ENCODE measurements around the gene SETD3.

SETD3 gene

DNA sequence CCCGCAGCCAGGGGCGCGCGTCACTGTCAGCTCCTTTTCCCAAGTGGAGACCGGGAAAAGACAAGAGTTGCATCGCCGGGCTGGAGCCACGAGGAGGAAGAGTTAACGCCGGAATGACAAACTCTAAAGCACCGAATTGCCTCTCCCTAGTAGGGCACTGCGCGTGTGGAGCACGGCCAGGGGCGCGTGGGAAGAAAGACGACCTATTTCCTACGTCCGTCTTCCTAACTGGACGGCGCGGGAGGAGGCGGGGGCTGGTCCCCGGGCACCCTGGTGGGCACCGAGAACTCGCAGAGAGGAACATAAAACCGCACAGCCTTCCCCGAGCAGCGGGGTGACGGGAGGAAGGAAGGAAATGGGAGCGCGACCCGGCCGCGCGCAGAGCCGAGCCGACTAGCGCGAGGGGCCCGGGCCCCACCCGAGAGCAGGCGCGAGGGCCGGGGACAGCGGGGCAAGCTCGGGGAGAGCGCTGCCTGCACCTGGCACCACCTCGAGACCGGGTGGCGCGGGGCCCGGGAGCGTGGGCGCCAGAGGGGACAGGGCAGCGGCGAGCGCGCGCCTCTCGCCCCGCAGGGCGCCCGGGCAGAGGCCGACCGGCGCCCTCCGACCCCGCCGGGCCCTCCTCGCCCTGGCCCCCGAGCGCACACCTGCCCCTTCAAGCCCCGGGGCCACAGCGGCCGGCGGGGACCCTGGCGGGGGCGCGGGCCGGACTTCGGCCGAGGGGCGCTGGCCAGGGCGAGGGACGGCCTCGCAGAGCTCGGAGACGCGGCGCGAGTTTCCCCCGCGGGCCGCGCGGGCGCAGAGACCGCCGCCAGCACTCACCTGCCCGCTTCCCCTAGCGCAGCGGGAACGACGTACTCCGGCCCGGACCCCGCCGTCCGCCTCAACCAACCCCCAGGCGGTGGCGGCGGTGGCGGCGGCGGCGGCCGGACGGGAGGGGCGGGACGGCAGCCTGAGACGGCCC lies at the start of gene SETD3:
SETD3 (minus strand) TSS at position 954 of the 964 bp plus-strand sequence. CDS start 15,054 bp downstream, outside the sequence.
- DNase-seq (ENCODE audit: low read depth in 2 of 2) = peak; percentile 10 to 28

DNA sequence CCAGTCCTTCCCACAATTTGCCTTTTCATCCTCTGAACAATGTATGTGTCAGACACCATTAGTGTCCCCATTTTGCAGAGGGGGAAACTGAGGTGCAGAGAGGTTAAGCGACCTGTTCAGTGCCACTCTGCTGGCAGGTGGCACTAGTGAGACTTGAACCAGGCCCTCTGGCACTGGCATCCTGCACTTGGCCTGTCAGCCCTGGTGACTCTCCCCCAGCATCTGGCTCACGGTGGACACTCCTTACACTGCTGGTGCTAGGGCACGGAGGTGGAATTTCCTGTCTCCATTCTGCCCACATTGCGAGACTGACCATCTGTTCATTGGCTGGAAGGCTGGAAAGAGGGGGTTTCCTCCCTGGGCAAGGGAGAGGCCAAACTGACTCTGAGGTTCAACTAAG lies 49.2 kb upstream of the SETD3 start:
- DNase-seq (ENCODE audit: low read depth in 2 of 2) = no peak

DNA sequence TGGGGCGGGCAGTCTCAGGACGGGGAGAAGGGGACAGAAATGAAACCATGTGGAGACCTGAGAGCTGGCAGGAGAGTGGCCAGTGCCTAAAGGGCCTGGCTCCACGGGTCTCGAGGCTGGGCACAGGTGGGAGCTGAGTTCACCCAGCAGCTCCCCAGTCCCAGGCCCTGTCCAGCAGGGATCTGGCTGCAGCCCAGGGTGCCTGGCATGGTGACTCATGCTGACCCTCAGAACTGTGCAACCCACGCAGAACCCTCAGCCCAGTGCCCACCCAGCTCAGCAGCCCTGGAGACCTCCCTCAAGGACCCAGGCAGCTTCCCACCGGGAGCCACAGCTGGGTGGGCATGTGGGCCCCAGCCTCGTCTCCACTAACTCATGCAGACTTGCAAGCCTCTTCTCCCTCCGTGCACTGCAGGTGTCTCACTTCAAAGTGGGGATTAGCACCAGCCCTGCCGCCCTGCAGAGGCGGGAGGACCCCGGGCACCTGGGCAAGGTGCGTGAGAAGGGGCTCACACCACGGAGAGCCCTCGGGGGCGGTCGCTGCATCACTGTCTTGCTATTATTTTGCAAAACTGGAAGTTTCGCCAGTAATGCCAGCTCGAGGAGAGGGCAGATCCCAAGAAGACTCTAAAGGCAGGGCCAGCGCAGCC lies 46.9 kb upstream of the SETD3 start:
- DNase-seq (ENCODE audit: low read depth in 2 of 2) = no peak

DNA sequence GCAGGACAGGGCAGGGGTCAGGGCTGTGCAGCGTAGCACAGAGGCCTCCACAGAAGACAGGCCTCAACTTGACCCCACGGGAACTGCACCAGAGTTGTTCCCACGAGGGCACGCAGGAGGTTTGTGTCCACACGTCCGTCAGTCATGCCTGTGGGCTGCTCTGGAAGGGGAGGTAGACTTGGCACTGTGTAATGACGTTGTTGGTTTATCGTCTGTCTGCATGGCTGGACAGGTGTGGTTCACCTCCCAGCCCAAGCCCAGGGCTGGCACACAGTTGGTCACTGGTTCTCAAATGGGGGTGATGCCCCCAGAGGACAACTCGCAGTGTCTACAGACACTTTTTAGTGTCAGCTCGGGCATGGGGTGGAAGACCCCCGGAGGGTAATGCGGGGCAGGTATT lies 46.4 kb upstream of the SETD3 start:
- no peak for DNase-seq (ENCODE audit: low read depth in 2 of 2)

DNA sequence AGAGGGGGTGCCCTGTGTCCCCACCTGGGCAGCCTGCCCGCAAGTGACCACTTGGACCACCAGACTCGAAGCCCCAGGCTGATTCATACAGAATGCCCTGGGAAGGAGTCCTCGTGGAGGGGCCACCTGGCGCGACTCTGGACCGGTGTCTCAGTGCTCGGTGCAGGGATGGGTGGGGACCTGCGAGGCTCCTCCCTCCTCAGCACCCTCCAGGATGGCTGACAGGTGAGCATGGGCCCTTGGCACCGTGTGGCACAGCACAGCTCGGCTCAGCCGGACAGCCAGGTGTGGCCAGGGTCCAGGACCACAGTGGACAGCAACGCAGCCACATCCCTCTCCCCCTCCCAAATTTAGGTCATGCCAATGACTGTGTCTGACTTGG lies 45.0 kb upstream of the SETD3 start:
- no peak for DNase-seq (ENCODE audit: low read depth in 2 of 2)

DNA sequence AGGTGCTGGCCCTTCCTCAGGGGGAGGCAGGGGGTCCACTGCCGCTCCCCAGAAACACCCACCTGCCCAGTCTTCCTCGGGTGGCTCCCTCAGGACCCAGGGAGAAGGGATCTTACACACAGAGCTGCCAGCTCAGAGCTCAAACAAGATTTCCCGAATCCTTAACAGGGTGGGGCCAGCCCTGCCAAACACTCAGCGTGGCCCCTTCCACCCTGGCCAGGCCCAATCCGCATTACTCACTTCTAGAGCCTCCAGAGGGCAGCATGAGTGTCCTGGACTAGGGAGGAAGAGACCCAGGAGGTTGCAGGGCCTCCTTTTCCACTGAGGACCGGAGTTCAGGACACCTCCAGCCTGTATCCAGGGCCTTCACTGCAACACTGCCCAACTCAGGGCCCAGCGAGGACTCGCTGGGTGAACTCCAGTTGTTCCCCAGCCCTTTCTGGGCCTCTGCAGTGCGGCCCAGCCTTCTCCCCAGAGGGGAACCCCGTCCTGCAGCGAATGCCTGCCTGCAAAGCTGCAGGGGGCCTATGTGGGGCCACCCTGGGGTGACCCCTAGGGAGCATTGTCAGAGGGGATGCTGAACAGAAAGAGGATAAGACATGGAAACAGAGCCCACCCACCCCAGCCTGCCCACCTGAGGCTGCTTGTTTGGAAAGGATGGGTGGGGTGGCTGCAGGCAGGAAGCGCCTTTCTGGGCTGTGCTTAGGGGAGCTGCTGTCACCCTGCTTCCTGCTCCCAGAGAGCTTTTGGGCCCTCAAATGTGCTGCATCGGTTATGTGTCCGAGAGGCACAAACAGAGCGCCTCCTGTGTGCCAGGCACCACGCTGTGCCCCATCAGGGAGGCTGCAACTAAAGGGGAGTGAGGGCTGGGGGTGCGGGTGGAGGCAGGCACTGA lies 44.4 kb upstream of the SETD3 start:
- no peak for DNase-seq (ENCODE audit: low read depth in 2 of 2)

DNA sequence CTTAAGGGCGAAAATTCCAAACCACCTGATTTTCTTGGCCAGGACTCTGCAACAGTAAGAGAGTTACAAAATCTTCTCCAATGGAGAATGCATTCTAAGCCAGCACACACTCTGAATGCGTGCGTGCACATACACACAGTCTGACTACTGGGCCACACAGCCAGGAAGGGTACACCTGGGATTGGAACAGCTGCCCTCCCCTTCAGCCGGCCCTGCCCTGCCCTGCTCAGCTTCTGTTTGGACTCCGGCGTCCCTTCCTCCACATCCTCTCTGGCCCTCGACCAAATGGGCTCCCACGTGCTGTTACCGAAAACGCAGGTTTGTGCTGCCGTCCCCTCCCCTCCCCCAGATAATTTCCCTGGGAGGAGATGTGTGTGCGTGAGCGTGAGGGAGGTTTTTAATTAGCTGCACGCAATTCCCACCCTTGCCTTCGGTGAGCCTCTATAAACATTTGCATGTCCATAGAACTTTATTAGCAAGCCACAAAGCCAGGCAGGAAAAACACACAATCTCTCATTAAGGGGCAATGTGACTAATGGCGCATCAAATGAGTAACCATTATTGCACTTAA lies 43.5 kb upstream of the SETD3 start:
- no peak for DNase-seq (ENCODE audit: low read depth in 2 of 2)

DNA sequence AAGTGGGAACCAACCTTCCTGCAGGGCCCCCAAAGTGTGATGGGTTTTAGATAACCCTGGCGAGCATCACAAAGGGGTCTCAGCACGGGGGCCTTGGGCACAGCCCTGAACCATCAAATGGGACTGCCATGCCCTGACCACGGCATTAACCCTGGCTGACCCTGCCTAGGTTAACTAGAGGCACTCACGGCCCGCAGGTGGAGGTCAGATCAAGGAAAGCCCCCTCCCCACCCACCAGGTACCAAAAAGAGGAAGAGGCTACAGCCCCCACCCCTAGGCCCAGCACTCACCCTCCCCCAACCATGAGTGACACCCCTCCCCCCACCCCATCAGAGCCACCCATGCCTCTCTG lies 43.0 kb upstream of the SETD3 start:
- no peak for DNase-seq (ENCODE audit: low read depth in 2 of 2)

DNA sequence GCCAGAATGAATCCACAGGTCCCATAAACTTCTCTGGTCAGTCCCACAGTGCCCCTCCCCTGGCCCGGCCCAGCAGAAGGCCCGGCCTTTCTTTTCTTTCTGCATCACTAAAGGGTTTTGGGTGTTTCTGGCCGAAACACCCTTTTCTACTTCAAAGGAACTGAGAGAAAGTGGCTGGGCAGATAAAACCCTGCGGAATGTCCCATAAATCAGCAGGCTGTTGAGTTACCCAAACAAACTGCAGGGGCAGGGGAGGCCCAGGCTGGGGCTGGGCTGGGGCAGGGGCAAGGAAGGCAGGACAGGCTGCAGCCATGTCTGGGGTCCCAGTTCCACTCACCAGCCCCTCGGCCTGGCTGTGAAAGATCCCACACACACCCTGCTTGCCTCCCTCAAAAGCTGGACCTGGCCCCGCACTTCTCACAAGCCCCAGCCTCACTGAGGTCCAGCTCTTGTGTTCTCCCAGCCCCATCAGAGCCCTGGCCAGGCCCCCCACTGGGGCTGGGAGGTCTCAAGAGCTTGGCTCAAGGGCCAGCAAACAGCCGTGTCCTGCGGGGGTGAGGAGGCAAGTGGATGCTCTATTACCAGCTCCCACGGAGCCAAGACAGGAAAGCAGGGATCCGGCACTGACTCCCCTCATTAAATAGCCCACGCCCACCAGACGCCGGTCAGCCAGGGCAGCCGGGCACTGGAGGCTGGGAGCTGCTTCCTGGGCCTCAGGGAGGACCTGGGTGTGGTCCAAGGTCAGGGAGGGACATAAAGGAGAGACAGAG lies 42.5 kb upstream of the SETD3 start:
- no peak for DNase-seq (ENCODE audit: low read depth in 2 of 2)

DNA sequence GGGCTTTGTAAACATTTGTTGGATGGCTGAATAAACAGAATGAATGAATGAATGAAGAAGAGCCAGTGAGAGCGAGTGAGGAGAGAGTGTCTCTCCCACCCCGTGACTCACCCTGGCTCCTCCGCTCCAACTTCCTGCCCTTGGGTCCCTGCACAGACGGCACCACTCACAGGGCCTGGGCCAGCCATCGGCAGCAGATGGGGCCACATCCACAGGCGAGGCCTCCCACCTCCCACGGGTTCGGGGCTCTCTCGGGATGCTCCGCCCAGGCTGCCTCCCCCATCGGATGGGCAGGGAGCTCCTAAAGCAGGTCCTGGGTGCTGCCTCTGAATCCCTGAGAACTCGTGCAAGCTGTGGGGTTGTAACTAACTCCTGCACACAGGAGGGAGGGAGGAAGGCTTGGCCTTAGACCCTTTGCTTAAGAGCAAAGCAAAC lies 41.8 kb upstream of the SETD3 start:
- DNase-seq (ENCODE audit: low read depth in 2 of 2) = no peak

DNA sequence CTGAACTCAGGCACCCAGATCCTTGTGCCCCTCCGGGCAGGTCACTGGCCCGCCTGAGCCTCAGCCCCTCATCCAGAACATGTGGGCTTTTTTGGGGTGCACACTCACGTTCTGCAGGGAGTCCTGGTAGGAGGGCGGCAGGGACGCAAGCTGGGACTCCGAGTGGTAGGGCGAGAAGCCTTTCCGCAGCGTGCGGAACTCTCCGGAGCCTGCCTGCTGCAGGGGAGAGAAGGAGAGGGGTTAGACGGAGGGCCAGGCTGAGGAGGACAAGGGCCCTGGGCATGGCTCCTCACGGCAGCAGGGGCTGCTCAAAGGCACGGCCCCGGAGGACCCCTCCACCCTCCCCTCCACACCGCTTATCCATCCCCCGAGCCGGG lies 41.4 kb upstream of the SETD3 start:
- DNase-seq (ENCODE audit: low read depth in 2 of 2) = no peak

DNA sequence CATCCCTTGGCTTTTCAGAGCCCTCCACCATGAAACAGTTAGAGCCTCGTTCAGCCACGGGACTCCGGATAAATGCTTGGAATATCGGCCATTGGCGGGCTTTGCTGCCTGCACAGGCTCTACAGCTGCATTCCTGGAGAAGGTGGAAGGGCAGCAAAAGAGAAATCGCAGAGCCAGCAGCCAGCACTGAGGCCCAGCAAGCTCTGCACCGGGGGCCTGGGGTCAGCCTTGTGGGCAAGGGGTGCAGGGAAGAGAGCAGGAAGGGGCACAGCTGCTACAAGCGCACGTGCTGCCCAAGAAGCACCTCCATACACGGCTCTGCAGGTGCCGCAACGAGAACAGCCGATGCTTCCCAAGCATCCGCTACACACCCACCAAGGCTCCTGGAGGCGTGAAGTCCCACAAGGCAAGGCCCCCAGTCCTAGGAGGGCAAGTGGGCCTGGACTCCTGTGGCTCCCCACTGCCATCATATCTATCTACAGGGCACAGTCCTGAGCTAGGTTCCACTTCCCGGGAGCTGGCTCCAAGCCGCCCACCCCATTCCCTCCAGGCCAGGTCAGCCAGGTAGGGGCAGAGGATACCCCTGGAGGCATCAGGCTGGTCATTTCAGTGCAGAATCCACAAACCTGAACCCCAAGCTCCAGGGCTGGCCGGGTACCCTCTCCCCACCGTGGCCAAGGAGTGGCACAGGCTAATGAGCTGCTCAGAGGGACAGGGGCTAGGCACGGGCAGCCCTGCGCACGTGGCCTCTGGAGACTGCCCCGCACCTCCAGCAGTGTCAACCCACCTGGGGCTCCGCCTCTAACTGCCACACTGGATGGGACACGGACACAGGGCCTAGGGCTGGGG lies 40.7 kb upstream of the SETD3 start:
- no peak for DNase-seq (ENCODE audit: low read depth in 2 of 2)

DNA sequence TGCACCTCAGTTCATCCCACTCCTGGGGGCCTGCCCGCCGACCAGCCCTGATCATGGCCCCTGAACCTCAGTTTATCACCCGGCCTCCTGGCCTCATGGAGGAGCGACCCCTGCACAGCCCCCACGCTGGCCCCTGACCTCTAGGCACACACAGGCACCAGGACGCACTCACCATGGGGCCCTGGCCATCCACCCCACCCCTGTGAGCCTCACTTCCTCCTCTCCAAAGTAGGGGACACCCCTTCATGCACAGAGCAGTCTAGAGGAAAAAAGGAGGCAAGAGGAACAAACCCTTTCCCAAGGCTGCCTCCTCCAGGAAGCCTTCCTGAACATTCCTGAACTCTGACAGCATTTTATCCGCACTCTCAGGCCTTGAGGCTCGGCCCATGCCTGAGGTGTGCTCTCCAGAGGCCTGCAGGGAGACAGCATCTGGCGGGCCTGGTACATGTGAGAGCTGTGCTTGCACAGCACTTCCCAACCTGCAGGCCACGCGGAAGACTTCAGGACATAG lies 40.0 kb upstream of the SETD3 start:
- DNase-seq (ENCODE audit: low read depth in 2 of 2) = no peak

DNA sequence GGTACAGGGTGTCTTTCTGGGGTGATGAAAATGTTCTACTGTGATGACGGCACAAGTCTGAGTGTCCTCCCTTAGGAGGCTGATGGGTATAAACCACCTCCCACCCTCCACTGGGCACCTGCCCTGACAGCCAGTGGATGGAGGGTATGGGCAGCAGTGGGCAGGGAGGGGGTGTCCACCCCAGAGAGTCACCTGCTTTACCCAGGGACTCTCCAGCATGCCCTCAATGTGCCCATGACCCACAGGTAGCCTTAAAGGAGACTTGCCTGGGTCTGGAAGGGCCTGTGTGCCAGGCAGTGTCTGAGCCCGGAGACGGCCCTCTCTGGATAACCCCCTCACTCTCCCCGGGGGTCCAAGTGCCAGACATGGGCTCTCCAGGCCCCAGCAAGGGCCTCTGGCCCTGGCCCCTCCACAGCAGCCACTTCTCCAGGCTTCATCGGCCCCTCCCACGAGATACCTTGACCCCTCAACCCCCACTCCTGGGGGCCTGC lies 39.3 kb upstream of the SETD3 start:
- no peak for DNase-seq (ENCODE audit: low read depth in 2 of 2)

DNA sequence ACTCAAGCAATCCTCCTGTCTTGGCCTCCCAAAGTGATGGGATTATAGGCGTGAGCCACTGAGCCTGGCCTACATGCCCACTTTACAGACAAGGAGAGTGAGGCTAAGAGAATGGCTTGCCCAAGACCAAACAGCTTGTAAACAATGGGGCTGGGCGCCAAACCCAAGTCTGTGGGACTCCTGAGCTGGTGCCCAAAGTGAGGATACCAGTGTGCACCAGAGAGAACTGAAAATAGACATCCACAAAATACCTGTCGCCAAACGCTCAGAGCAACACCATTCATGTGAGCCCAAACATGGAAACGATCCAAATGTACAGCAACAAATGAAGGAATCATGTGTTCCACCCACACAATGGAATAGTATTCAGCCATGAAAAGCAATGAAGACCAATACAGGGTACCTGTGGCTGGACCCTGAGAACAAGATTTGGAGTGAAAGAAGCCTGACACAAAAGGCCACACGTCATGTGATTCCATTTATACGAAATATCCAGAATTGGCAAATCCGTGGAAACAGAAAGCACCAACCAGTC lies 38.8 kb upstream of the SETD3 start:
- DNase-seq (ENCODE audit: low read depth in 2 of 2) = no peak

DNA sequence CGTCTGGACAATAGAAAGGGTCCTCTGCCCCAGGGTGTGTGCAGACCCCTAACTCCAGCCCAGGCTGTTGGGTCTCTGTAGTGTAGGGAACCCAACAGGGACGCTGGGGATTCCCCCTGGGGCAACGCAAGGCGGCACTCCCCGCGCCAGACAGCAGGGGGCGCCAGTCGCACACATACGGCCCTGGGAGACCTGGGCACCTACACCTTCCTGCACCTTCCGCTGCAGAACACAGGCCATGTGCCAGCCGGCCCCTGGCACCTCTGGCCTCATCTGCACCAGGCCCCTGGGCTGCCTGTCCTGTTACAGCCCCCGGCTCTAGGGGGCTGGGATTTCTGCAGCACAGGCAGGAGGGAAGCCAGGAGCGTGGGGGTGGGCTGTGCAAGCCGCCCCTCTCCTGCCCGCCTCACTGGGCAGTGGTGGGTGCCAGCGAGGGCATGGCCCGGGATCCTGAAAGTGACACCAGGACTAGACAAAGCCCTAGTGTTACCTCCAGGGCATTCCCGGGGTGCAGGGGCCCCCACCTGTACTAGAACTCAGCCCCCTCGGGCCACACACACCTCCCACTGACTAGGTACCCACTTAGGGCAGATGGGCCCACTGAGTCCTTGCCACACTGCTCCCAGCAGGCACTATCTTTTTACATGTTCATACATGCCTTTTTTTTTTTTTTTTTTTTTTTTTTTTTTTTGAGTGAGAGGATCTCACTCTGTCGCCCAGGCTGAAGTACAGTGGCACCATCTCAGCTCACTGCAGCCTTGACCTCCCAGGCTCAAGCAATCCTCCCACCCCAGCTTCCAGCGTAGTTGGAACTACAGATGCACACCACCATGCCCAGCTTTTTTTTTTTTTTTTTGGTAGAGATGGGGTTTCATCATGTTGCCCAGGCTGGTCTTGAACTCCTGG lies 38.0 kb upstream of the SETD3 start:
- peak; percentile 67 to 78 for DNase-seq (ENCODE audit: low read depth in 2 of 2)

DNA sequence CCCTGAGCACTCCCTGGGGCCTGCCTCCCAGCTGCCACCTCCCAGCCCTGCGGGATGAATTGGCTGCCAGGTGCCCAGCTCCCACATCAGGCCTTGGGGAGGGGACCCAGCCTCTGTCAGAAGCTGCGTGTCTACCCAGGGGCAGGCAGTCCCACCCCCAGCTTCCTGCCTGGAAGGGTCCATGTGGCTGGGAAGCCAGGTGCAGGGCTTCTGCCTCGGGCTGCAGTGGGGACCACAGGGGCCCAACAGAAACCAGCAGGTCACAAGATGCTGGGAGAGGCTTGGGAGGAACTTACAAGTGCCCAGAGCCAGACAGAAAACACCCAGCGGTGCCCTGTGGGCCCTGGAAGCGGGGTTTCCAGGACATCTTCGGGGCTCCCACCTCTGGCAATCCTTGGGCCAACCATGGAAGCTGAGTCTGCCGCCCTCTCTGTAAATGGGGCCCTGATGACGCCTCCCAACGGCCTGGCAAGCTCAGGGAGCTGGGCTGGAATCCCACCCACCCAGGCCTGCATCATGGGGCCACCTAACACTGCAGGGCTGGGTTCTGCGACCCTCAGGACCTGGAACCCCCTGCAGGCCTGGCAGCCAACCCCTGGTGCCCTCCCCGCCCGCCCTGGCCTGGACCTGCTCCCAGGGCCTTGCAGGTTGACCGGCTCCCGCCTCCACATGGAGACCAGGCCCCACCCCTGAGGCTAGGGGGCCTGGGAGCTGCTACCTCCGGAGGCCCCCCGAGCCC lies 37.2 kb upstream of the SETD3 start:
- DNase-seq (ENCODE audit: low read depth in 2 of 2) = no peak

Data from stimulated activated CD4-positive, alpha-beta T cell treated with anti-CD3 and anti-CD28 coated beads, Interleukin-12 subunit alpha, Interleukin-12 subunit beta, amount 100 ng/mL, for 24 hours (primary cell).